ENCODE data around the gene KCNK16.
A peak's percentile ranks its signal among the peaks of the same experiment; 100 is the strongest.
"Not testable (repeated sequence)": the region's sequence is repeated elsewhere in the genome, so short reads cannot be mapped to it uniquely, and the experiment has no call there.

The KCNK16 gene

DNA sequence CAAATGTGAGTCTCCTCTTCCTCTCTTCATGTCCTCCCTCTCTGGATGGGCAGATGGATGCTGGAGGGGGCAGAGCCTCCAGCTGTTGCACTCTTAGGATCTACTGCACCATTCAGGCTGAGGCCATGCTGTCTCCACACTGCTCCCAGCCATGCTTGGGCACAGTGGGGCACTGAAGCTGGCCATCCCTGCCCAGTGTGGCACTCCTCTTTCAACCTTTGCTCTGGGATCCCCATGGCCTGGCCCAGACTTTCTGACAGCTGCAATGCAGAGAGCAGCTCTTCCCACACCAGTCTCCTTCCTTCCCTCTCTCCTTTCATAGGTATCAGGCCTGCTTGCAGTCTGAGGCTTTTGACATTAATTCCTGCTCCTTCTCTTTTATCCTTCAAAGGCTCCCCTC, 17.6 kb downstream of the KCNK16 start:
- DNase-seq, result no peak

DNA sequence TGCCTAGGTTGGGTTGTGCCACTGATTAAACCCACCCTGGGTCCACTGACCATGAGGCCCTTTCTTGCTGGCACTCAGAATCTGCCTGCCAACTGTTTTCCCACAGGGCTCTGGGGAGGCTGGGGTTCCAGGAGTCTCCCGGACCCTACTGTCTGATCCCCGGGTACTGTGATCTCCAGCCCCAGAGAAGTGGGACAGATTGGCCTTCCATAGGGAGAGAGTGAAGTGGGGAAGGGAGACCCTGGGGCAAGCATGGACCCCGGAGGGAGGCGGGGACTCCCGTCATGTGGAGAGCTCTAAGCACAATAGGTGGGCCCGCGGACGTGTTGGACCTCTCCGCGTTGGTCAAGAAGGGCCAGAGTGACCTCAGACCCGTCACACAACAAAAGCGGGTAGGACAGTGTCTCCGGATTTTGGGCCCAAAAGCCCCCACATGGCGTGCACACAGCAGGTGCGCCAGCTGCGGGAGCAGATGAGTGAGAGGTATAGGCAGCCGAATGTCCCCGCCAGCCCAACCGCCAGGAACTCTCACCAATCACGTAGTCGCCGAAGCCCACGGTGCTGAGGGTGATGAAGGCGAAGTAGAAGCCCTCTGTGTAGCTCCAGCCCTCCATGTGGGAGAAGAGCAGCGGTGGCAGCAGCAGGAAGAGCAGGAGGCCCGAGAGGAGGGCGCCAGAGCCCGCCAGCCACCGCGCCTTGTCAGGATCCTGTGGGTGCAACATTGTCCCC, 18.9 kb downstream of the KCNK16 start:
- DNase-seq, result no peak

DNA sequence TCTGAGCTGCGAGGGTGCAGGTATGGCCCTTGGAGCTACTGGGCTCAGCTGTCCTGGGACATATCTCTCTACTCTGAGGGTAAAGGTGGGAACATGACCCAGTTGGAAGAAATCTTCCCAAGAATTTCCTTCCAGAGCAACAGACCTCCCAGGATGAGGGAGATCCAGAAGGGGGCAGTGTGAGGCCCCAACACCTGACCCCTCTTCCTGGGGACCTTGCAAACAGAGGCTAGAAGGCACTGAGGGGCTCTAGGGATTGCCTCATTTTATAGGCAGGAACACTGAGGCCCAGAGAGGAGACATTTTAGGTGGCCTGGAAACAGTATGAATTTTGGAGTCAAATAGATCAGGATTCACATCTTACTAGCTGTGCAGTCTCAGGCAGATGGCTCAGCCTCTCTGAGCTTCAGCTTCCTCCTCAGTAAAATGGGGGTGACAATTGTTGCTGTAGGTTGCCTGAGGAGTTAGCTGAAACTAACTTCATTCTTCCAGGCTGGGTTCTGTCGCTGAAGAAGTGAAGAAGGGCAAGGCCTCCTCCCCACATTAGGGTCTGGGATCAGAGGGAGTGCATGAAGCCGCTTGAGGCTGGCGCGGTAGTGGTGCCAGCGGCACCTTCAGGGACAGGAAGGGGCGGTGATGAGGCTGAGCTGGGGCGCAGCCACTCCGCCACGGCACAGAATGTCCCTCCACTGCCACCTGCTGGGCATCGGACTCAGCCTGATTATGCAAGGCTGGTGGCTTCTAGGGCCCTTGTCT, 19.7 kb downstream of the KCNK16 start:
- peak; percentile 78 to 91 for DNase-seq

DNA sequence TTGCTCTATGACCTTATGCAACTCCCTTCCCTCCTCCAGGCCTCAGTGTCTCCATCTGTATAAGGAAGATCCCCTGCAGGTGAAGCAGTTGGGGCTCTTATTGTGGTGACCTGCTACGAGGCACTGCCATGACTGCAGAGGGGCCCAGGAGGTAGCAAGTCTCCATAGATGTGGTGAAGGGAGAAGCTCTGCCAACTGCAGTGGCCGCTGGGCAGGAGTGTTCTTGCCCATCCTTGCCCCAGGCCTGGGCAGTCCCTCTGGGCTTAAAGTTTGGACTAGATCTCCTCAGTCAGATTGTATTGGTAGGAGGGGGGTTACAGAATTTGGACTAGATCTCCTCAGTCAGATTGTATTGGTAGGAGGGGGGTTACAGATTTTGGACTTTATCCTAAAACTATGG, 20.5 kb downstream of the KCNK16 start:
- no peak for DNase-seq

DNA sequence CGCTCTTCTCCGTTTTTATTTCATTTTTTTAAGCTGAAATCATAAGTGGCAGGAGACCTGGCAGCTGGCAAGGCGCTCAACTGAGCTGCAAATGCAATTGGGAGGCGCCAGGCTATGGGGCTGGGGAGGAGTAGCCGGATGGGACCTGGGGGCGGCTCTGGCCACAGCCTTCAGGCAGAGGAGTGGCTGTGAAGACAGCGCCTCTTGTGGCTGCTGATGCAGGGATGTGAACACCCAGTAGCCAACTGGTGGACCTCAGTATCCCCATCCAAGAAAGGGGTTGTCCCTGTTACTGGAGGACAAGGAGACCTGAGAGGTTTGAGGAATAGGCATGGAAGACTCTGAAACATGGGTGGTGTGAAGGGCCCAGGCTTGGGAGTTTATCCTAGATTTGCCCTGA, 20.9 kb downstream of the KCNK16 start:
- DNase-seq, result no peak

DNA sequence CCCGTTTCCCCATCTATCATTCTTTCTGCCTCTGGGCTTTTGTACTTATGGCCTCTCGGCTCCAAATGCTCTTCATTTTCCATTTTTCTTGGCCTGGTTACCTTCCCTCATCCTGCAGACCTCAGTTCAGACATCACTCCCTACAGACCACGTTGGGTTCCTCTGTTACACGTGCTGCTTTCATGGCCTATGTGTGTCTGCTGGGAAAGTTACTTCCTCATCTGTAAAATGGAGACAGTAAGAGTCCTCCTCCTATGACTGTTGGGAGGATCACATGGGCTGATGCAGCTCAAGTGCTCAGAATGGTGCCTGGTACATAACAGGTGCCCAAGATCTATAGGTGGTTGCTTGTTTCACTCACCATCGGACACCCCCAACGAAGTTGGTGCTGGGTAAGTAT, 21.8 kb downstream of the KCNK16 start:
- no peak for DNase-seq

DNA sequence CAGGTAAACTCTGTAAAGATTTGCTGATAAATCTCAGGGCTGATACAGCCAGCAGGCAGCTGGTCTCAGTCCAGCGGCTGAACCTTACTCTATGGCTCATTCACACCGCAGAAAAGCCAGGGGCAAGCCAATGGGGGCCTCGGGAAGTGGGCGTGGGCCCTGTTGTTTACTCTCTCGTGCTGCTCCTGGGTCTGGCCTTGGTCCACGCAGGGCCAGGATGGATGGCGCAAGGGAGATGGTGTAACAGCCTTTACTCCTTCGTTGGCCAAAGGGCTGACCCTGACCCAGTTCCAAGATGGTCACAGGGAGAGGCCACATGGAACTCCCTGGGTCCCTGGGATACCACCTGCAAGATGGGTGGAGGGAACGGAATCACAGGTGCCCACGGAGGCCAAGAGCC, 24.4 kb downstream of the KCNK16 start:
- no peak for DNase-seq

DNA sequence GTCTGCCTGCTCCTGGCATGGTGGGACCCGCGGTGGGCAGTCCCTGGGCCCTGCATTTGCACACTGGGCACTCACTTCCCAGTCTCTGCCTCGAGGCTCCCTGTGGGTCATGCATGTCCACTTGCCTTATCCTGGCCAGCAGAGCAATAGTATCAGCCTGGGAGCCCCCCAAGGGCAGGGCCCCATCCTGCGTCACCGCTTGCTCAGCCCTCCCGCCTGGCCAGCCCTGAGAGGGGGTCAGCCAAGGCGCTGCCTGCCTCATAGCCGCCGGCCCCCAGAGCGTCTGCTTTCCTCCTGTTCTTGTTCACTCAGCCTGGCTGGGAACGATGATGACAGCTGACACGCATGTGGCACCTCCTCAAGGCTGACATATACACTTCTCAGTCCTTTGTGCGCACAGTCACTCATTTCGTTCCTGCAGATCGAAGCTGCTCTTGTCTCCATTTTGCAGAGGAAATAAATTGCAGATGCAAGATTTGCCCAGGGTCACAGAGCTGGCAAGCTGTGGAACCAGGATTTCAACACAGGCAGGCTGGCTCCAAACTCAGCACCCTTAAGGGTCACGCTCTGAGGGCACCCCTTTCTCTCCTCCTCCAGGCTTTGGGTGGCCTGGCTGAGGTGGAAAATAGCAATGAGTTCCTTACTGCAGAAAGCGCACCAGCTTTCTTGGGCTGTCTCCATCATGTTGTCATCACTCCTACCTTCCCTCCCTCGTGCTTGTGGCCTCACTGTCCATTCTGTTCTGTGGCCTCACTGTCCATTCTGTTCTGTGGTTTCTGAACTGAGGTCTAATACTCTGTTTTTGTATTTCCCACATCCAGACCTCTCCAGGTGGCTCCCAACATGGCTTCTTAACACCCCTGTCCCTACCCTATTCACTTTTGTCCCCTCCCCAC, 25.5 kb downstream of the KCNK16 start:
- no peak for DNase-seq

DNA sequence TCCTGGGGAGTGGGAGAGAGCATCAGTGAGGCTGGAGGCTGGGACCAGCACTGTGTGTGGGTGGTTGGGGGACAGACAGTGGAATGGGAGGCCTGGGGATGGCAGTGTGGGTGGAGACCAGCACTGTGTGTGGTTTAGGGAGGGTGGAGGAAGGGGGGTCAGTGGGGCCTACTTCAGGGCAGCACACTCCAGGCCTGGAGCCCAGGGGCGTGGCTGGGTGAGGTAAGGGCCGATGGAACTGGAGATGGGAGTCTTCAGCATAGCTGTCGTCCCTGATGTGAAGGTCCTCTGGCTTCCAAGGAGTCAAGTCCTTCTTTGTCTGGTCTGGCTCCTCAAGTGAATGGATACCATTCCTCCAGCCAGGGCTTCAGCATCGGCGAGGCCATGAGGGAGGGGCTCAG, 26.9 kb downstream of the KCNK16 start:
- no peak for DNase-seq

DNA sequence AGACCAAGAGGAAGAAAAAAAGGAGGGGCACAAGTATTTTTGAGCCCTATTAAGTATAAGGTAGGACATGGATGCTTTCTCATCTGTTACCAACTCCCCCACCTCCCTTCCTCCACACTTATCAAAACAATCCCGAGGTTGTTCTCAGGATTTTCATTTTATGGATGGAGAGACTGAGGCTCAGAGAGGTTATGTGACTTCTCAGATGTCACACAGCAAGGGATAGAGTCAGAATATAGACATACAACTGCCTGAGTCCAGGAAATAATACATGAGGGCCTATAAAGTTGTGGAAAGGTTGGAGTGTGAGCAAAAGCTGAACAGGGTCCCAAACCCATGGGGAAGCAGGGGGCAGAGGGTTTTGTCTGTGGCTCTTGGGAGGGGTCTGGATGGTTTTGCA, 27.6 kb downstream of the KCNK16 start:
- DNase-seq, result no peak

DNA sequence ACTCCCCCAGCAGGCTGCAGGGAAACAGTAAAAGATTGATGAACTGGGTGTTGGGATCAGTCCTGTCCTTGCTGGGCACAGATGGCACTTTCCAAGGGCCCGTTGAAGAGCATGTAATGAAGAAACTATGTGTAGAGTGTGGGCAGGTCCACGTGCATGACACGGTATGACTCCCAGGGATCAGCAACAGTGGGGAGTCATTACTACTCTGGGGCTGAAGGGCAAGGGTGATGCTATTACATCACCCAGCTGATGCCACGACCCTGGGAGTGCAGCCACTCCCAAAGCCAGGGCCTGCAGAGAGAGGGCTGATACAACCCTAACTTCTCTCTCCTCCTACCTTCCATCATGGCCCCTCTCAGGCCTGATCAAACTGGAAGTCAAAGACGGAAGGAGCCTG, 28.4 kb downstream of the KCNK16 start:
- DNase-seq, result no peak

DNA sequence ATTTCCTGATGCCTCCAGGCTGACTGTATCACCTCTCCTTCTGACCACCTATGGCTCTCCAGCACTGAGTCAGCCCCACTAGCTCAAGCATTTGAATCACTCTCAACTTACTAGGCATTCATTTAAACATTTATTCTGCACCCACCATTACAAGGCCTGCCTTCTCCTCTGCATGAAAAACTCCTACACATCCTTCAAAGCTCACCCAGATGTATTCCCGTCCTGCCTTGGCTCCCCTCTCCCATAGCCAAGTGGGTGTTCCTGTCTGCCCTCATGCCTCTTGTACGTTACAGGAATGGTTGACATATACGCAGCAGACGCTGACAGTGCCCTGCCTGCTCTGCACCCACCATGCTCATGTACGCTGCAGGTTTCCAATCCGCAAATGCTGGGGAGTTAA, 29.9 kb downstream of the KCNK16 start:
- no peak for DNase-seq

DNA sequence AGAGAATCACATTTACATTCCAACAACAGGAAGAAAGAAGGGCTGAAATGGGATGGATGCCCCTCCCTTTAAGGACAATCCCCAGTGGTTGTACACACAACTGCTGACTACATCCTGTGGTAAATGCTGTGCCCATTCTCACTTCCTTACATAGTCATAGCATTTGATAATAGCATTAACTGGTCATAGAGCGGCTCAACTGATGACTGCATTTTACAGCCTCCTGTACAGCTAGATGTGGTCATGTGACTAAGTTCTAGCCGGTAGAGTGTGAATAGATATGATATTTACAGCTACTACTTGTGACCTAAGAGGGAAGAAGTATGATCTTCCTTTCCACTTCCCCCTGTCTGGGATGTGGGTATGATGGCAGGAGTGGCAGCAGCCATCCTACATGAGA, 33.0 kb downstream of the KCNK16 start:
- DNase-seq, result no peak

DNA sequence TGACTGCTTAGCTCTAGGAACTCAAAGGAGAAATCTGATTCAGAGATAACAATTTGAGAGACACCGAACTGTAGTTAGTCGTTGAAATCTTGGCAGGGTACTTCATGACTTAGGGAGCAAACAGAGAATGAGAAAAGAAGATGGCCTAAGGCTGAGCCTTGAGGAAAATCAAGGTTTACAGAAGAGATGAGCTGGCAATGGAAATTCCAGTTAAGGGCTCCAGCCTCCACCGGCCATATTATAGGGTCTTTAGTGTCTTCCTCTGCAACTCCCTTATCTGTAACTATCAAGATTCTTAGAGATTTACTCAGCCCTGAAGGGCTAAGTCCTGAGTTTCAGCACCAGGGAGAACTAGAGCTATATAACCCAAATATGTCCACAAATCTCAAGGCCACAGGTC, 34.9 kb downstream of the KCNK16 start:
- no peak for DNase-seq

DNA sequence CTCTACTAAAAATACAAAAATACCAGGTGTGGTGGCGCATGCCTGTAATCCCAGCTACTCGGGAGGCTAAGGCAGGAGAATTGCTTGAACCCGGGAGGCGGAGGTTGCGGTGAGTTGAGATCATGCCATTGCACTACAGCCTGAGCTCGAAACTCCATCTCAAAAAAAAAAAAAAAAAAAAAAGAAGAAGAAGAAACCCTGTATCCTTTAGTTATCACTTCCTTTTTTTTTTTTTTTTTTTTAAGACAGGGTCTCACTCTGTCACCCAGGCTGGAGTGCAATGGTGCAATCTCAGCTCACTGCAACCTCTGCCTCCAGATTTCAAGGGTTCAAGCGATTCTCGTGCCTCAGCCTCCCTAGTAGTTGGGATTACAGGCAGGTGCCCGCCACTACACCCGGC, 35.9 kb downstream of the KCNK16 start:
- not testable (repeated sequence) for DNase-seq

DNA sequence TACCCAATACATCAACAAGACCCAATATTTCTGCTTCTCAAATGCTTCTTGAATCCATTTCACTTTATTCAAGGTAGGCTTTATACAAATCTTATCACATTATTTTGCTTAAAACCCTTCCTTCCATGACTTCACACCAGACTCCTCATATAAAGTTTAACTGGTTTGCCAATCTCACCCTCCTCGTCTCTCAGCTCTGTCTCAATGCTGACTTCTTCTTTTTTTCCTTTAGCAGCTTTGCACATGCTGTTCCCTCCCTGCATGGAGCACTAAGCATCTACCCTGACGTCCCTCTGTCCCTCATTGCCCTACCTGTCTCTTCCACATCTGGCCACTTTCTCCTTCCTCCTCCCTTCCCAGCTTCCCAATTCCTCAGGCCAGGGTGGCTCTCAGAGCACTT, 39.7 kb downstream of the KCNK16 start:
- DNase-seq, result no peak

DNA sequence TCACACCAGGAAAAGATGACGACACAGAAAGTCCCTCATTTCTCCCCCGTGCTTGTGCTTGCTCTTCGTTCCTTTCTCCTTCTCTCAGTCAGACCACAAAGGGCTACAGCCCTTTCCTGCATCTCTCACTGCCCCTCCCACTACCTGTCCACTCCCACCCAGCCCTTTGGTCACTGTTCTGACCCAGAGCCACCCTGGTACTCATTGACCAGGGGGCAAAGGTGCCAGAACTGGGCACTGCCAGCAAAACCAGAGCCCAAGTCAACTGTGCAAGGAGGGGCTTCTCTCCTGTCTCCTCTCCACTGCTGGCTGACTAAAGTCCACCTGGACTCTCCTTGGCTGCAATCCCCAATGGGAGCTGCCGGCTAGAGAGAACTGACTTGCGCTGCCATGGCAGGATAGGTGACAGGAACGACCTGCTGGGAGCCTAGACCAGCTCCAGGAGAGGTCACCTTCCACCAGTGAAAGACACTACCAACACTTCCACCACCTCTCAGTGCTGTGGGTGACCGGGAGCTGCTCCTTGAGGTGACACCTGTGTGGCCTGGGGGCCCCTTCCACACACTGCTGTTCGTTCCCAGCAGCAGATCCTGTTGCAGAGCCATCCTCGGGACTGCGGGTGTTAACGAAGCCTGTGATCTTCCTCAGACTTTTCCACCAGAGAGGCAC, 41.1 kb downstream of the KCNK16 start:
- DNase-seq, result no peak

DNA sequence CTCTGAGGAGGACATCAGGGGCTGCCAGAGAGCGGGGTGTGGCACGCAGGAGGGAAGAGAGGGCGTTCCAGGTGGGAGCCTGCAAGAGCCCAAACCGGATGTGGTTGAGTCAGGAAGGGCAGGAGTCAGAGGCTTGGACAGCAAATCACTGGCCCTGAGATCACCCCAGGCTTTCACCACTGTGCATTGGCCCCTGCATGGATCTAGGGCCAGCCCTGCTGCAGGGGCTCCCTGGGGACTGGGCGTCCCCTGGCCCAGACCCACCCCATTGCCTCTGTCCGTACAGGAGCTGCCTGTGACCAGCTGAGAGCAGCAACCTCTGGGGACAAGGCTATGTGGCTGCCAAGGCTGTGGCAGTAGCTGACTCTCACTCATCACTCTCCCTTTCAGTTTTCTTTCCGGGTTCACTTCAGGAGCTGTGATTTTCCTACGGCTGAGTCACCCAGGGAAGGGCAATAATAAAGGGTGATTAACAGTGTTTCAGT, 42.2 kb downstream of the KCNK16 start:
- no peak for DNase-seq

DNA sequence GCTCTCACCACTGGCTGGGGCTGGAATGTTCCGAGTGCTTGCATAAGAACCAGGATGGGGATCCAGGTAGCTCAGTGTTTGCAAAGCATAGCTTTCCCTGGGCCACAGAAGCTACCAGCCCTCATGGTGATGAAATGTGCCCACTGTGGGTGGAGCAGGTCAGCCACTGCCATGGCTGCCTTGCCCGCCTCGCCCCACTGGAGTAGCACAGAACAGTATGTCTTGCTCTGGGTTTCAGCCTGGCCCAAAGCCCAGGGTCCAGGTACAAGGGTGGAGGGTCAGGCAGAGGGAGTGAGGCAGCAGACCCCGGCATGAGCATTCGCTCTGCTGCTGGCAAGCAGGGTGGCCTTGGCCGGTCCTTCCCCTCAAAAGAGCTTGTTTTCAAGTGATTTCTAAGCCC, 43.0 kb downstream of the KCNK16 start:
- DNase-seq, result no peak

DNA sequence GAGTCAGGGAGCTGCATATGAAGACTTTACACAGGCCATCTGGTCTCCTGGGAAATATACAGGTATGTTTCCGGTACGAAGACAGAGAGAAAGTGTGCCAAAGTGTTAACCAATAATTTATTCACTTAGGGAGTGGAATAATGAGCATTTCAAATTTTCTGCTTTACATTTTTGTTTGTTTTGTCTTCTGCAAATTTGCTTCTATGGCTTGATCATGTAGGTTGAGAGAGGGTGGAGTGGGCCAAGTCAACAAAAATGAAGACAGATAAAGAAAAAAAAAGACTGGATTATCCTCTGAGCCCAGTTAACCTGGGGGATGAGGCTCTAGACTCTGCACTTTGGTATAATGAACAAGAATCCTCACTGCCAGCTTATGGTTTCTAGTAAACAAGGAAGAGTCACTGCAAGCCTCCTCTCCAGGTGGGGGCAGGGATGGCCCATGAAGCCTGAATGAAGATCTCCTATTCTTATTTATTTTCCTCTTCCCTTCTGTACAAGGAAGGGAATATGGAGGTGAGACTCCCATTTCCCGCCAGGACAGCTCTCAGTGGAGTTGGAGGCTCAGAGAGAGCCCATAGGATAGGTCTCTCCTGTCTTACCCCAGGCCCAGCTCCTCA, 46.0 kb downstream of the KCNK16 start:
- DNase-seq, result no peak

DNA sequence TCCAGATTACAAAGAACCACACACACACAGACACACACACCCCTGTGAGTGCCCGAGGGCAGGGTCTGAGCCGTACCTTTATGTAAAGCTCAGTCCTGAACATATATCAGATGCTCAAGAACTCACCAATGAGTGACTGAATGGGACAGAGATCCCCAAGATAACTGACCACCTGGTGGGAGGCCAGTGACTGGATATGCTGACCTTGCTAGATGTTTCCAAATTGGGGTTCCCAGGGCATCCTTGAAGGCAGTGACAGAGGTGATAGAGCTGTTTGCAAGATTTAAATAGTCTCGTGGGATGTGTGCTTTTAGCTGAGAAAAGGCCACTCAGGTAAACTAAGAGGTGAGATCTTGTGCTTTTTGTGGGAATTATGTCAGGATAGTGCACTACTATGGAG, 47.6 kb downstream of the KCNK16 start:
- DNase-seq, result no peak

DNA sequence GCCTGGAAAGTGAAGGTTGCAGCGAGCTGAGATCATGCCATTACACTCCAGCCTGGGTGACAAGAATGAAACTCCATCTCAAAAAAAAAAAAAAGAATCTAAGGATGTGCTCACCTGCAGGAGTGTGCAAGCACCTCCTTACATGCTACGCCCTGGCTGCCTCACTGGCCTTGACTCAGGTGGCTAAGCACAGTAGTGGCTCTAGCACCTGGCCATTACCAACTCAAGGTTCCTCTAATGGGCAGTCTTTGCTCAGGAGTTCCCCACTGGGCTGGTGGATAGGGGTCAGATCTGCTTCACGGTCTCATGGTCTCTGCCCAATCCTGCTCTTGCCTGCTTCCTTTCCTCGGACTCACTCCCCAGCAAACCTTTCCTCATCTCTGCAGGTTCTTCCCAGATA, 48.0 kb downstream of the KCNK16 start:
- no peak for DNase-seq
